K562 (cell line): ENCODE data around the gene TRIO. TPM values are rescaled to one million over a fixed set of nuclear protein-coding genes. Genes with fewer than 3 reads are reported as not detected.

ENCODE experiments used
- ATAC-seq: fragments of 200-7000 bp; cut with Tn5 transposase; 3 replicates; pipeline ENCODE4 v1.9.1; 2020; ENCODE audit warnings: moderate library complexity
- BruUV-seq: library from RNA; stranded (reverse); fragments of 400-500 nt; replicated peaks from 2 replicates; lab custom pipeline; 2021; lab: Mats Ljungman, UMichigan
- CTCF ChIA-PET: fragments of 300-600 bp; formaldehyde crosslinking; extraction: SDS; loops from one replicate; lab custom pipeline; 2021; ENCODE audit warnings: low intra/inter-chr PET ratio; lab: Yijun Ruan, JAX
- POLR2A ChIA-PET: fragments of 300-600, 350-650 bp; sonication (Branson Sonifier 250); formaldehyde crosslinking; extraction: SDS; loops from one replicate; lab custom pipeline; 2021; ENCODE audit warnings: antibody characterized with exemption, inconsistent platforms; lab: Yijun Ruan, JAX
- DNase-seq, 4 experiments: peaks; one replicate each; pipeline versions ENCODE4 v3.0.0 to v3.0.0-alpha.2; 2011 to 2018; ENCODE audit warnings: low spot score in 3 of 4, mixed read lengths in 3 of 4; ENCODE audit errors: extremely low read depth in 1 of 4
- FAIRE-seq: peaks from 2 replicates; lab custom pipeline; 2011; peaks lifted over from hg19 to GRCh38; lab: Jason Lieb, UNC
- H2AFZ ChIP-seq: 2 replicates; pipeline ENCODE4 v1.6.0; 2011; ENCODE audit warnings: low read depth, low read length, control low read depth, inconsistent platforms
- H3K27ac ChIP-seq: fragments of 200-600 bp; 3 replicates; pipeline ENCODE4 v1.8.0; 2011; ENCODE audit warnings: low read depth, mild to moderate bottlenecking, control low read depth, inconsistent platforms, low read length, moderate library complexity, mixed read lengths; ENCODE audit errors: extremely low read depth
- H3K27me3 ChIP-seq, 2 experiments: fragments of 300-600 bp in 1 of 2; 2 replicates in 1 of 2; 3 replicates in 1 of 2; pipeline versions ENCODE4 v1.6.0 to v1.8.0; 2011; ENCODE audit warnings: inconsistent platforms in 2 of 2, low read length in 2 of 2, mild to moderate bottlenecking in 1 of 2, mixed read lengths in 1 of 2, moderate library complexity in 1 of 2; ENCODE audit not compliant: control insufficient read depth in 2 of 2, insufficient read depth in 2 of 2
- H3K36me3 ChIP-seq: fragments of 300-600 bp; 3 replicates; pipeline ENCODE4 v1.8.0; 2011; ENCODE audit warnings: mild to moderate bottlenecking, low read length, inconsistent platforms; ENCODE audit not compliant: control insufficient read depth, insufficient read depth
- H3K4me1 ChIP-seq, 2 experiments: fragments of 200-600 bp in 1 of 2; replicated peaks in 1 of 2; 2 replicates in 1 of 2; 3 replicates in 1 of 2; pipeline versions ENCODE4 v1.5.1 to v1.8.0; 2011; ENCODE audit warnings: inconsistent platforms in 2 of 2, low read length in 2 of 2, mild to moderate bottlenecking in 1 of 2, mixed read lengths in 1 of 2, moderate library complexity in 1 of 2; ENCODE audit not compliant: control insufficient read depth in 2 of 2, insufficient read depth in 2 of 2
- H3K4me2 ChIP-seq: 2 replicates; pipeline ENCODE4 v1.6.1; 2011; ENCODE audit warnings: low read length, control low read depth, inconsistent platforms, mixed read lengths; ENCODE audit not compliant: insufficient read depth
- H3K4me3 ChIP-seq: fragments of 200-600 bp; sonication (generic), shearing (Covaris generic); 2 replicates; pipeline ENCODE4 v1.5.1; 2016; ENCODE audit warnings: control low read depth, inconsistent platforms
- H3K79me2 ChIP-seq: fragments of 200-600 bp; 3 replicates; pipeline ENCODE4 v1.8.0; 2011; ENCODE audit warnings: low read length, inconsistent platforms; ENCODE audit not compliant: control insufficient read depth, insufficient read depth
- H3K9ac ChIP-seq, 2 experiments: 2 replicates each; pipeline versions ENCODE4 v1.6.0 to v1.6.1; 2011; ENCODE audit warnings: low read depth in 2 of 2, low read length in 2 of 2, control low read depth in 1 of 2, inconsistent platforms in 1 of 2, mild to moderate bottlenecking in 1 of 2, mixed read lengths in 1 of 2; ENCODE audit not compliant: insufficient read depth in 1 of 2
- H3K9me1 ChIP-seq: one replicate; pipeline ENCODE4 v1.6.0; 2011; ENCODE audit warnings: inconsistent platforms, mild to moderate bottlenecking, low read length, moderate library complexity; ENCODE audit not compliant: control insufficient read depth, insufficient read depth
- H3K9me3 ChIP-seq: replicated peaks from 2 replicates; pipeline ENCODE4 v1.5.1; 2011; ENCODE audit warnings: low read depth, low read length, inconsistent platforms; ENCODE audit not compliant: control insufficient read depth, insufficient read depth
- H4K20me1 ChIP-seq: replicated peaks from 2 replicates; pipeline ENCODE4 v1.6.1; 2011; ENCODE audit warnings: low read length, inconsistent platforms, mixed read lengths; ENCODE audit not compliant: control insufficient read depth, insufficient read depth
- FOXP1 ChIP-seq: sonication (generic); formaldehyde crosslinking; IDR thresholded peaks from 2 replicates; pipeline ENCODE4 v1.8.0; 2022; ENCODE audit warnings: mild to moderate bottlenecking, missing genetic modification reagents
- PATZ1 ChIP-seq: fragments of 250-450 bp; sonication (Bioruptor Pico); IDR thresholded peaks from 2 replicates; pipeline ENCODE4 v1.5.0; 2020; ENCODE audit warnings: mild to moderate bottlenecking, borderline replicate concordance
- PTBP1 ChIP-seq: fragments of 200-400 bp; formaldehyde crosslinking; IDR thresholded peaks from 2 replicates; pipeline ENCODE4 v1.6.1; 2017; ENCODE audit warnings: low read depth, low read length
- SAFB ChIP-seq: fragments of 200-400 bp; formaldehyde crosslinking; IDR thresholded peaks from 2 replicates; pipeline ENCODE4 v1.6.1; 2017; ENCODE audit warnings: low read depth, low read length, borderline replicate concordance
- ZFP36 ChIP-seq: fragments of 150-350 bp; IDR thresholded peaks from 2 replicates; pipeline ENCODE4 v1.6.1; 2018; ENCODE audit warnings: low read length, low read depth; ENCODE audit not compliant: partially characterized antibody
- ZNF407 ChIP-seq: fragments of 450-650 bp; IDR thresholded peaks from 2 replicates; pipeline ENCODE4 v1.6.1; 2016; ENCODE audit warnings: low read depth
- ZNF639 ChIP-seq, 2 experiments: fragments of 200-800 bp in 1 of 2; sonication (Bioruptor generic) in 1 of 2; sonication (generic) in 1 of 2; formaldehyde crosslinking in 1 of 2; IDR thresholded peaks in 1 of 2; conservative IDR thresholded peaks in 1 of 2; 2 replicates each; pipeline versions ENCODE4 v1.5.0 to v1.6.1; 2016 to 2020; ENCODE audit warnings: missing compliant biosample characterization in 1 of 2, missing genetic modification characterization in 1 of 2, missing genetic modification reagents in 1 of 2
- ZNF695 ChIP-seq: fragments of 450-650 bp; formaldehyde crosslinking; IDR thresholded peaks from 2 replicates; pipeline ENCODE4 v1.4.0; 2020; ENCODE audit warnings: mild to moderate bottlenecking, moderate library complexity
- WGBS: fragments of 100-300 bp; shearing (Covaris generic); methylation state at CpG from one replicate; pipeline ENCODE4 v1.1.6; 2016; ENCODE audit warnings: low coverage, mixed read lengths; ENCODE audit not compliant: insufficient coverage; ENCODE audit errors: missing lambda C conversion rate; 5-methylcytosine and 5-hydroxymethylcytosine counted together
- in situ Hi-C: fragments of 300-500 bp; cut with MboI; formaldehyde crosslinking; loops from 4 replicates; pipeline ENCODE4 v1.15.0; 2018; ENCODE audit warnings: inconsistent platforms, mixed read lengths
- intact Hi-C: fragments of 100-400 bp; cut with micrococcal nuclease; formaldehyde crosslinking; loops from 2 replicates; pipeline ENCODE4 v1.14.2; 2022
- polyA plus RNA-seq, 8 experiments: library from polyadenylated mRNA; depleted of rRNA in 4 of 8; stranded (reverse) in 5 of 8; unstranded in 3 of 8; fragments of >200 nt; fragmentation: Nextera tagmentation in 2 of 8; fragmentation: Illumina TruSeq in 1 of 8; extraction: Ambion mirVana in 2 of 8; extraction: Trizol in 1 of 8; gene quantifications; 2 replicates each; pipeline versions ENCODE4 v1.2.1 to v1.2.3, GENCODE V29; 2011 to 2014; ENCODE audit warnings: inconsistent platforms in 1 of 8, missing spikeins in 1 of 8
- total RNA-seq, 7 experiments: library from RNA; depleted of rRNA in 6 of 7; stranded (reverse); fragments of >200 nt in 6 of 7; fragmentation: Illumina TruSeq in 2 of 7; extraction: Trizol in 2 of 7; gene quantifications; 2 replicates each; pipeline versions ENCODE4 v1.2.1 to v1.2.3, GENCODE V29; 2011 to 2021; ENCODE audit warnings: low replicate concordance in 1 of 7

Gene TRIO
- total and polyA plus RNA-seq, 9 of the 15 experiments (the other 6 are each of a cell fraction or from before 2014, with no cell fraction given), result 0.24 to 5.0 (median 1.1) TPM

DNA sequence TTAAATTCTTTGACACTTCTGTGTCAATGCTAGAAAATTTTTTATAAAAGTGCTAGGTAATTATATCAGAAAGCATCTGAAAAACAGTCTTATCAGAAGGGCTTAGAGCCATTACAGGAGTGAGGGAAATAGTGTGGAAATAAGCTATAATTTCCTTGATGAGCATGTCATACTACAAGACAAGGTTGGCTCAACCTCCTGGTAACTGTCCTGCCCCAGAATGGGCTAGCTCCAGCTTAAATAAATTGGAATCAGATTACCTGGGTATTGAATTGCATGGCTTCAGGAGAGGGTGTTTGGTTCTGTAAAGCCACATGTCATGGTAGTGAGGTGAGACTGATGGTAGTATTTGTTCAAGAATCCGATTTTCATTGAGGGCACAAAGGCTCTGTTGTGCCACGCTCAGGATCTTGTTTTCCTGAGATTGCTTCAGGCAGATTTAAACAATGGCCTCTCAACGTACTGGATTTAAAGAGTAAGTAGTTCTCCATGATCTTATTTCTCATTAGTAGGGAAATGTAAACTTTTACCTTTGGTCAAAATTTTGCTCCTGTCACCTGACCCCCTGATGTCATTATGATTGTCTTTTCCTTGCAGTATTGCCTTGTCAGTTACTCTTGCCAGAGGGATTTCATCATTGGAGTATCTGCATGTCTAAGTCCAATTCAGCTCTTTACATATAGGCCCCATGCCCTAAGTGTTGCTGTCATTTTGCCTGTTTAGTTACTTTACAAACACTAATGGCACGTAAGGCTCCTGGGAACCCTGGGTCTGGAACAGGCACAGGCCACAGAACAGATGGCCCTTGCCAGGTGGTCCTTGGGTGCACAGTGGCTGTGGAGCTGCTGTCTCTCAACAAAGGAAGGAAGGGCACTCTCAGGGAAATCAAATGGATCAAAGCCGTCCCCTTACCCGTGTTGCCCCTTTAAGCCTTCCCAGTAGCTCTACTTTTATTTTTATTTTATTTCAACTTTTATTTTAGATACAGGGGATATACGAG, 21.3 kb downstream of the TRIO start:
- Histone ChIP-seq H3K4me1 (no peaks in the 10 kb centered on the region), H3K79me2 (no peaks in the 10 kb centered on the region), H3K36me3 (no peaks in the 10 kb centered on the region), H3K4me2 (no peak overlapping the region), H3K27me3 (peaks cover 0 to 8% of the 10 kb centered on the region in 2 experiments; a peak in 2 of 5 replicates), H3K4me3 (no peak overlapping the region), H4K20me1 (no peaks in the 10 kb centered on the region), H3K9me3 (no peaks in the 10 kb centered on the region), H3K9ac (no peak overlapping the region), H2AFZ (no peak overlapping the region), H3K27ac (no peak overlapping the region), H3K9me1 (no peaks in the 10 kb centered on the region)
- ChIA-PET POLR2A (no interaction called here), CTCF (no interaction called here)
- no peak for ATAC-seq
- in situ Hi-C loops (no loop called here), intact Hi-C loops (no loop called here)
- FAIRE-seq, result no peak
- DNase-seq, result no peak
- no TSS peak for BruUV-seq
- 2% methylated on average over 7 of the region's 7 CpGs for WGBS
- TF ChIP-seq ZNF639 (CRISPR knock-in tag; conservative IDR thresholded peaks at IDR 0.05 in 1 of 2, IDR thresholded peaks at IDR 0.05 in 1 of 2) (no peak), PTBP1 (no peak), SAFB (no peak), ZFP36 (no peak), PATZ1 (CRISPR knock-in tag) (no peak), ZNF407 (no peak), ZNF695 (CRISPR knock-in tag) (no peak), FOXP1 (CRISPR knock-in tag) (no peak)
